ENCODE measurements around the gene UQCRHL.

Gene UQCRHL

DNA sequence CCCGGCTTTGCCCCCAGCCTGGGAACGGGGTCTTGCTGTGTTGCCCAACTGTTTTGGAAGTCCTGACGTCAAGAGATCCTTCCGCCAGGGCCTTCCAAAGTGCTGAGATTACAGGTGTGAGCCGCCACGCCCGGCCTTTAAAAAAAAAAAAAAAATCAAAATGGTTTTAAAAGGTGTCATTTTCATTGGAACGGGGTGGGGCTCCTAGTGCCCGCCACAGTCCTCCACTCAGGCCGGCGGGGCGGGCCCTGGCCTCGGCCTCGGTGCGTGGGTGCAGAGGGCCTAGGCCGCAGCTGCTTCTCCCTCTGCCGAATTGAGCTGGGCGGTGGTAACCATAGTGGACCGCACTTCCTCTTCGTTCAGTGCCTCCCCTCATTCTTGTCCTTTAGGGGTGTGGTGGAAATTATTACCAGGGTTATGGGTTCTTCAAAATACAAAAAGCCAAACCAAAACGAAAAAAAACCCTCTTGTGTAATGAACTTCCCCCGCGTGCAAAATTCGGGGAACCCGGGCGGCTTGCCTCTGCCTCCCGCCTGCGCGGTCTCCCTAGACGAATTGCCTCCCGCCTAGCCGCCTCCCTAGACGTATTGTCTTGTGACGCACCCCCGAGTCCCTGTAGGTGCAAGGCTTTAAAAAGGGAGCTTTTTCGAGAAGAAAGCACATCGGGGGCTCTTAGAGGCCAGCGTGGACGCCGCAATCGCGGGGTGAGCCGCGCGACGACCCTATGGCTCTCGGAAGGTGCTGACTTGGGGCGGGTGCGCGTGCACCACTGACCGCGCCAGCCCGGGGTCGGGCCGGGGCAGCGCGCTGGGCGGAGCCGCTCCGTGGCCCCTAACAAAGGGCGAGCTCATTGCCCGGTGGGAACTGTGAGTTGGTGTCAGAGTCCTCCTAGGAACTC is 29.6 kb upstream of the UQCRHL start:
- TF ChIP-seq RAD21 (IDR thresholded peaks at IDR 0.05; ENCODE audit: low read depth) = no peak
- TF ChIP-seq MAX (IDR thresholded peaks at IDR 0.05) = no peak
- no peak for TF ChIP-seq YY1 (IDR thresholded peaks at IDR 0.05; ENCODE audit: low read depth)
- TF ChIP-seq NFIC (IDR thresholded peaks at IDR 0.05) = no peak
- TF ChIP-seq USF1 (IDR thresholded peaks at IDR 0.05) = no peak
- TF ChIP-seq EP300 (IDR thresholded peaks at IDR 0.05; ENCODE audit: borderline replicate concordance) = no peak
- no peak for TF ChIP-seq TEAD4 (IDR thresholded peaks at IDR 0.05)
- TF ChIP-seq REST (IDR thresholded peaks at IDR 0.05; ENCODE audit: low read depth) = no peak
- no peak for TF ChIP-seq CEBPB (IDR thresholded peaks at IDR 0.05)
- TF ChIP-seq EGR1 (IDR thresholded peaks at IDR 0.05) = no peak
- TF ChIP-seq TAF1 (IDR thresholded peaks at IDR 0.05; ENCODE audit: low read depth) = no peak
- no peak for TF ChIP-seq FOXM1 (IDR thresholded peaks at IDR 0.05; ENCODE audit: borderline replicate concordance, low read depth)

DNA sequence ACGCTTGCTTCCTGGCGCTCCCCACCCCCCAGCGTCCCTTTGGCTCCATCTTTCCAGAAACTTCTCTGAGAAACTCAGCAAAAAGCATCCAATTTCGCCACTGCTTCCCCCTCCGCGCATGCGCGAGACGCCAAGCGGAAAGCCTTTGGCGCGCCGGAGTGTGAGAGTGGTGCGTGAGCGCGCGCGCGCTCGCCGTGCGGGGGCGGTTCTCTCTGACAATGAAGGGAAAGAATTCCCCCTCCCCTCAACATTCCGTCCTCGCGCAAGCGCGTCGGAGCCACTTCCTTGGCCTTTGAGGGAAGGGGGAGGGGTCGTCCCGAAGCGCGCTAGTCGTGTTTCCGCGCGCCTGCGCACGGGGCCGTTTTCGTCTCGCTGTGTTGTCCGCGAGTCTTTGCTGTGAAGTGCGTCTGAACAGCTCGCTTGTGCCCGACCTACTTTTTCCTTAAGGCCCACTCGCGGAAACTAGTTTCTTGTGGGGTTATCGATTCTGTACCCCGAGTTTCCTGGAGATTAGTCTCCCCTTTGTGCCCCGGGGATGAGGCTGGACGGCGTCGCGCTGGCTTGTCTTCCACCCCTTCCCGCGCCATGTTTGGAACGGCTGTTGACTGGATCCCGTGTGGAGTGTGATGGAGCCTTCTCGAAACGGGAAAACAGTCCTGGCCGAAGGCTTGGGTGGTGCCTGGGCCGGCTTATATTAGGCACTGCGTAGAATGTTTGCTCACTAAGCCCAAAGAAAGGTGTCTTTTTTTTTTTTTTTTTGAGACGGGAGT is 28.5 kb upstream of the UQCRHL start:
- TF ChIP-seq YY1 (IDR thresholded peaks at IDR 0.05; ENCODE audit: low read depth) (peak; percentile 84), ZBTB7A (IDR thresholded peaks at IDR 0.05; ENCODE audit: low read depth) (no peak), EGR1 (IDR thresholded peaks at IDR 0.05) (peak; percentile 100), NFIC (IDR thresholded peaks at IDR 0.05) (0 out of 2 replicates have a peak, but pooled peaks have one; percentile 11), CREB1 (IDR thresholded peaks at IDR 0.05; ENCODE audit: low read depth) (no peak), REST (IDR thresholded peaks at IDR 0.05; ENCODE audit: low read depth) (no peak), EP300 (IDR thresholded peaks at IDR 0.05; ENCODE audit: borderline replicate concordance) (no peak), MAX (IDR thresholded peaks at IDR 0.05) (peak; percentile 67), TEAD4 (IDR thresholded peaks at IDR 0.05) (peak; percentile 86), TCF12 (IDR thresholded peaks at IDR 0.05; ENCODE audit: low read depth) (no peak; the same call in 1 of the 2 replicates), TAF1 (IDR thresholded peaks at IDR 0.05; ENCODE audit: low read depth) (peak; percentile 64; the same call in 1 of the 2 replicates), CEBPB (IDR thresholded peaks at IDR 0.05) (no peak; the same call in 1 of the 2 replicates)

DNA sequence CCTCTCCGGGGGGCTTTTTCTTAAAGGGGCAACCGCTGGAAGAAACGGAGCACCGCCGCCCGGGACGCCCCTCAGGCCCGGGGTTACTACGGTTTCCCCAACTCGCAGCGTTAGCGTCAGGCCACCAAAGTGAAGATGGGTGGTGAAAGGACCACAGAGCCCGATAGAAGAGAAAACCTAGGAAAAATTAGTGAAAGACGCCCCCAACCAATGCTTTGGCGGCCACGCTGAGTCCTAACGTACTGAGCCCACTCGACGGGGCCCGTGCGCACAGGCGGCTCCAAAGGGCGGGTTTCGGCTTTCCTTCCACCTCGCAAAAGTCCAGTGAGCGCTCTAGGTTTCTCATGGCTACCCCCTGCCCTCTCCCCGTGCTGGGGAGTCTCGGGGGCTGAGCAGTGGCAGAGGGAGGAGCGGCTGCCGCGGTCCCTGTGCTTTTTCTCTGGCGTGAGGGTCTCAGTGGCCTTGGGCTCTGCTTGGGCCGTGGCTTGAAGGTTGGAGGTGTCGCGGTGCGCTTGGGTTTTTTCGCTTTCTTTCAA is 27.8 kb upstream of the UQCRHL start:
- TF ChIP-seq MAX (IDR thresholded peaks at IDR 0.05) (peak; percentile 1; the same call in 1 of the 2 replicates), YY1 (IDR thresholded peaks at IDR 0.05; ENCODE audit: low read depth) (no peak), REST (IDR thresholded peaks at IDR 0.05; ENCODE audit: low read depth) (no peak), RAD21 (IDR thresholded peaks at IDR 0.05; ENCODE audit: low read depth) (no peak), FOXM1 (IDR thresholded peaks at IDR 0.05; ENCODE audit: borderline replicate concordance, low read depth) (no peak), EGR1 (IDR thresholded peaks at IDR 0.05) (no peak), TEAD4 (IDR thresholded peaks at IDR 0.05) (no peak), TCF12 (IDR thresholded peaks at IDR 0.05; ENCODE audit: low read depth) (no peak), TAF1 (IDR thresholded peaks at IDR 0.05; ENCODE audit: low read depth) (no peak; the same call in 1 of the 2 replicates), CREB1 (IDR thresholded peaks at IDR 0.05; ENCODE audit: low read depth) (no peak), CEBPB (IDR thresholded peaks at IDR 0.05) (no peak), USF1 (IDR thresholded peaks at IDR 0.05) (no peak), ZBTB7A (IDR thresholded peaks at IDR 0.05; ENCODE audit: low read depth) (peak; percentile 91), NFIC (IDR thresholded peaks at IDR 0.05) (no peak)
